HL-60/S4 treated with retinoic acid at 250 ng/mL for 4 days and 3 days (cell line): ENCODE results near the gene PNLIPRP1.

Experiments
- in situ Hi-C: fragments of 300-500 bp; cut with MboI; formaldehyde crosslinking; loops from 2 replicates; pipeline ENCODE4 v1.7.0; 2022; ENCODE audit warnings: low sequenced_read_pairs

PNLIPRP1 gene

DNA sequence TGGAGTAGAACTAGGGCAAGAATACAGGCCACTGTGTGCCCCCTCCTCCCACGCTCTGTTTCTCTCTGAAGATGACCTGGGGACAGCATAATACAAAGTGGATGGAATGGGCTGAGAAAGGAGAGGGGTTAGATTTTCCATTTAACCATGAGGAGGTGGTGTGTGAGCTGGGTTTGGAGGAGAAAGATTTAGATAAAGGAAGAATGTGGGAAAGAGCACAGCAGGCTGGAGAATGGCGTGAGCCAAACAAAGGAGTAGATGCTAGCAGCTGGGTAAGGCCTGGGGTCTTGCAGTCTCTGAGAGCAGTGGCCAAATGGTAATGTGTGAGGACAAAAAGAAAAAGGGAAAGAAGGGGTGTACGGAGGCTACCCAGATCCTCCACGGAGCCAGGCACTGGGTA, 38.6 kb downstream of the PNLIPRP1 start:
- in situ Hi-C loops, result no loop called here

GRCh38 chr10:116630020-116630419, 39.3 kb downstream of the PNLIPRP1 start:
- in situ Hi-C loops, result no loop called here

GRCh38 chr10:116631871-116632295, 41.1 kb downstream of the PNLIPRP1 start:
- in situ Hi-C loops, result no loop called here

DNA sequence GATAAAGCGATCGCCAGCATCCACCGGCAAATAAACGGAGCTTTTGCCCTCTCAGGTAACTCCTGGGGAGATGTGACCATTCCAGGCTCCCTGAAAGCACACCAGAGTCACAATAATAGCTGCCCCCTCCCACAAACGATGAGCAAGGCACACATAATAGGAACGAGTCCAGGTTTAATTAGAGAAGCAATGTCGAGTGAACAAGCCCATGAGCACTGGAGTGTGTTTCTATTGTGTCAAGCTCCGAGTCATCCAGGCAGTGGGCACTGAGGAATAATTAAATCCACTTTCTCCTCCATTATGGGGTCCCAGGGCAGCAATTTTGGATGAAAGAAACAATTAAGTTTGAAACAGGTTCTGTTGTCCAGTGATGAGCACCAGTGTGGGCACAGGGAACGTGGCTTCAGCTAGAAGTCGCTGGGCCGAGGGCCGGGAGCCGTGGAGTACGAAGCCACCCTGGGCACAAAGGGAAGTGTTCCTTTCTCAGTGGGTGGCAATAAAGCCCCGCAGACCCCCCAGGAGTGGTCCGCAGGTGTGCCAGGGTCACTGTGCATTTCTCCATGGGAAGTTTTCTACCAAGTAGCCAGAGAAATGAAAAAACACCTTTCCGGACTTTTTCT, 41.9 kb downstream of the PNLIPRP1 start:
- in situ Hi-C loops, result no loop called here

DNA sequence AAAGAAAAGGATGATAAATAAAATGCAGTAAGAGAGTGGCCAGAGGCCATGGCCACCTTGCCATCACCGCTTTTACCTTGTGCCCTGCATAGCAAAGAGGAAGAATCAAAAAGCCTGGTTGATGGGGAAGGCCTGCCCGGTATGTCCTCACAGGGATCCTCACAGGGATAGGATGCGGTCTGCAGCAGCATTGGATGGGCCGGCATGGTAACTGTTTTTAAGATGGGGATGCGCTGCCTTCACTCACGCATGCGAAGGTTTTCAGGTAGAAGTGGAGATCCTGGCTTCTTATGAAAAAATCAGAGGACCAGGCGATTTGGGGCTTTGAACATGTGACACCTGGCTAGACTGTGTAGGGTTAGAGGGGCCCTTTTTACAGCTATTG, 42.4 kb downstream of the PNLIPRP1 start:
- in situ Hi-C loops, result no loop called here

- in situ Hi-C loops, result no loop called here
Observed at GRCh38 chr10:116634126-116634975, 43.6 kb downstream of the PNLIPRP1 start.

GRCh38 chr10:116636385-116636784, 45.6 kb downstream of the PNLIPRP1 start:
- in situ Hi-C loops, result no loop called here

DNA sequence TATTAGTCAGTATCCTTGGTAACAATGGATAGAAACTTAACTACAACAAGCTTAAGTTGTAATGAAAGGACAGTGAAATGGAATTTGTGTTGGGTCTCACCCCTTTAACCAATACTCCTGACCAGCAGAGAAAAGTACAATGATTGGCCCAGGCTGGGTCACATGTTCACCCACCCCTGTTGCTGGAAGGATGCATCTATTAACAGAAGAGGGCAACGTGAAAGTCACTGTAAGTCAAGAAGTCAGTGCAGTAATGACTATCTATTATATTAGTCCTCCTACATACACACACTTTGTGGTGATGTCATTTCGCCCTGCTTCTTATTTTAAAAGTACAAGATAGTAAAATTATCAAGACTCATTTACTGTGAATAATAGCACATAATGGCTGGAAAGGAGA, 46.2 kb downstream of the PNLIPRP1 start:
- in situ Hi-C loops, result no loop called here

DNA sequence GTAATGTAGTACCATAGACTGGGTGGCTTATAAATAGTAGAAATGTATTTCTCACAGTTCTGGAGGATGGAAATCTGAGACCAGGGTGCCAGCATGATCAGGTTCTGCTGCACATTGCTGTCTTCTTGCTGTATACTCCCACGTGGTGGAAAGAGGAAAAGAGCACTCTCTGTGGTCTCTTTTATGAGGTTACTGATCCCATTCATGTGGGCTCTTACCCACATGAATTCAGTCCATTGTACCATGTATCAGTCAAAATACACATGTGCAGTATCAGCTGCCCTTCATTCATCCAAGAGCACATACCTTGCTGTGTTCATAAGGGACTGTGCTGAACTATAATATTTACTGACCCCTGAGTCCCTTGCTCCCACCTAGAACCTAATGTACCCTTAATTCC, 47.1 kb downstream of the PNLIPRP1 start:
- in situ Hi-C loops, result no loop called here

DNA sequence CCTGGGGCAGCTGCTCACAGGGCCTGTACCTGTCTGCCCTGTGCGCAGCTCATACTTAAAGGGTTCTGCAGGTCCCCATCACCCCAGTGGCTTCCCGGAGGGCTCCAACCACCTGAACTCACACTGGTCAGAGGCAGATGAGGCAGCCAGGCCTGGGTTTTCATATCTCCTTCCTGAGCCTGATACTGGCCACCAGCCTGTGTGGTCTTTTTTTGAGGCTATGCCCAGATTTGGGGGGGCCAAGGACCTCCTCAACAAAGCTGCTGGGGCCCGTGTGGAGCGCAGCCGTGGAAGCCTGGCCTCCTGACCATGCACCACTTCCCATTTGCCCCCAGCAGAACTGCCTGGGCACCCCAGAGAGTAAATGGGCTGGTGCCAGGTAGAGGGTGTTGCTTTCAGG, 55.7 kb downstream of the PNLIPRP1 start:
- in situ Hi-C loops, result no loop called here

GRCh38 chr10:116648903-116649302, 58.1 kb downstream of the PNLIPRP1 start:
- in situ Hi-C loops, result no loop called here

- in situ Hi-C loops, result no loop called here
Observed at GRCh38 chr10:116653885-116654284, 63.1 kb downstream of the PNLIPRP1 start.

DNA sequence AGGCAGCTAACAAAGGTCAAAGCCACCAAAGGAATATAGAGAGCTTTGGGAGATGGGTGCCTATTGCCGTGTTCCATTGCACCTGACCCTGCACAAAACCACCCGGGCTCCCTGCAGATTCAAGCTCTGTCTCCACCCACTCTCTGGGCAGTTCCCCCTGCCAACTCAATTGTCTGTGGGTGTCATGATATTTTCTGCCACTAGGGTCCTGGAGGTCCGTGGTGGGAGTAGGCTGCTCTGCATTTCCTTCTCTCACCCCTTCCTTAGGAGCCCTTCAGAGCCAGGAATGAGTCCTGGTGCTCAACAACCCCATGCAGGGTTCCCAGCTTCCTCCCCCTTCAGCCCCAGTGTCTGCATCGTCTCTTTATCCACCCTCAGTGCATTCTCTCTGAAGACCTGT, 64.1 kb downstream of the PNLIPRP1 start:
- in situ Hi-C loops, result no loop called here

GRCh38 chr10:116655568-116655967, 64.8 kb downstream of the PNLIPRP1 start:
- in situ Hi-C loops, result no loop called here

DNA sequence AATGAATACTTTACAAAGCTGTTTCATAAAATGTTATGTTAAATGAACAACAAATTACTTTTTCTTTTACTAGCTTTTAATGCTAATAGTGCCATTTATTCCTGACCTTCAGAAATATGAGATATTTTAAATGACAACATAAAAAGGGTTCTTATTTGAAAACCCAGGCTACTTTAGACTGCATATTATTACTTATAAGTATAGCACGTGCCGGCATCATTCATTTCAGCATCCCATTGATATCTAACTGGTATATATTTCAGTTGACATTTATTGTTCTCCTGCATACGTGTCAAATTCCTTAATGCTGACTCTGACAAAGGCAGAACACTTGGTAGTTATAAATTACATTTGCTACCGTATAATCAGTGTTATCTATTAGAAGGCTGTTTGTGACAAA, 65.3 kb downstream of the PNLIPRP1 start:
- in situ Hi-C loops, result no loop called here

DNA sequence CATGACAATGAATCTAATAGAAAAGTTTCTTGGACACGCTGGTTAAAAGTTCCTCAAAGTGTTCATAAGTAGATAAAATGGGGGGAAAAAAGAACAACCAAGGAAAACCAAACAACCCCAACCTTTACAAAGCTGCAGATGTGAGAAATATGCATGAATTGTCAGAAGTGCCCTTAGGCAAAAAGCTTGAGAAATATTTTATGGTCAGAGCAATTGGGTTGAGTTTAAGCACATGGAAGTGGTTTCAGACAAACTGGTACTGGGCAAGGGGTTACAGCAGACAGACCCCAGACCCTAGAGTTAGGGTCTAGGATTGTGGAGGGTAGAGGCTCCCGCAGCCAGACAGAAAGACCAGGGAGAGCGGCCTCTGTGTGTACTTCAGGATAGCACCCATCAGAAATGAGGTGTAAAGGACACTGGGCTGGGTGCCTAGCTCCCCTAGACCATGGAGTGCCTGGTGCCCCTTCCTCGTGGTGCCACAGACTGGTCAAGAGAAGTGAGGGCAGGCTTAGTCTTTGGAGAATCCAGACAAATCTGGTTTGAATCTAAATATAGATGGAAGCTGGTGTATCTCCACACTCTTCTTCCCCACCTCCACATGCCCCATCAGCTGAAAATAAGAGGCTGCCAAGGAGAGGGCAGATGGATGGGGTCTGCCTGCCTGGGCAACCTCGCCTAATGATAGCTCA, 67.2 kb downstream of the PNLIPRP1 start:
- in situ Hi-C loops, result no loop called here
